Esophagus muscularis mucosa (tissue), 4 donors: Measurements from ENCODE around the gene HERC3. TPM values are rescaled to one million over a fixed set of nuclear protein-coding genes. Genes with fewer than 3 reads are reported as not detected.

Experiments used
- DNase-seq: peaks from one replicate; pipeline ENCODE4 v3.0.0-alpha.2; 2017; ENCODE audit errors: extremely low spot score
- H3K27ac ChIP-seq, 4 donors: fragments of 200-600 bp; sonication (generic); replicated peaks in 1 of 4; 1 replicate in 3 of 4; 2 replicates in 1 of 4; pipeline ENCODE4 v1.5.1; 2016 to 2019; ENCODE audit warnings: mild to moderate bottlenecking in 1 of 4
- H3K27me3 ChIP-seq, 4 donors: fragments of 200-600 bp; sonication (generic); one replicate each; pipeline versions ENCODE4 v1.5.1 to v1.6.0; 2016 to 2019
- H3K36me3 ChIP-seq, 4 donors: fragments of 200-600 bp; sonication (generic); one replicate each; pipeline ENCODE4 v1.5.1; 2016 to 2019
- H3K4me1 ChIP-seq, 4 donors: fragments of 200-600 bp; sonication (generic); one replicate each; pipeline ENCODE4 v1.5.1; 2016 to 2019
- H3K4me3 ChIP-seq, 4 donors: fragments of 200-600 bp; sonication (generic); 1 replicate in 2 of 4; 2 replicates in 2 of 4; pipeline ENCODE4 v1.5.1; 2016 to 2019; ENCODE audit warnings: mild to moderate bottlenecking in 4 of 4, moderate library complexity in 1 of 4
- H3K9me3 ChIP-seq, 4 donors: fragments of 200-600 bp; sonication (generic); 1 replicate in 3 of 4; 2 replicates in 1 of 4; pipeline ENCODE4 v1.5.1; 2016 to 2019
- EP300 ChIP-seq: sonication (generic); formaldehyde crosslinking; IDR thresholded peaks from one replicate; pipeline ENCODE4 v1.6.1; 2017; ENCODE audit warnings: antibody characterized with exemption
- POLR2A ChIP-seq: fragments of 450-650 bp; IDR thresholded peaks from one replicate; pipeline ENCODE4 v1.6.1; 2017; ENCODE audit warnings: antibody characterized with exemption, moderate library complexity, mild to moderate bottlenecking, low read depth
- POLR2AphosphoS5 ChIP-seq, 2 donors: sonication (generic); formaldehyde crosslinking; IDR thresholded peaks; one replicate each; pipeline ENCODE4 v1.6.1; 2017; ENCODE audit warnings: antibody characterized with exemption in 2 of 2
- WGBS: methylation state at CpG from one replicate; pipeline ENCODE4 v1.1.5; 2018; 5-methylcytosine and 5-hydroxymethylcytosine counted together
- intact Hi-C: fragments of 100-400 bp; cut with DNase I; formaldehyde crosslinking; loops from one replicate; pipeline ENCODE4 v1.15.1; 2023
- total RNA-seq, 4 donors: library from RNA; depleted of rRNA; stranded (reverse); fragments of >200 nt; gene quantifications; one replicate each; pipeline versions ENCODE4 v1.1.0 to v1.2.1, GENCODE V29; 2016
- TF ChIP-seq, protein P1 (sequence below), 3 experiments: fragments of 200-600 bp in 2 of 3; fragments of 450-650 bp in 1 of 3; sonication (generic) in 2 of 3; IDR thresholded peaks; one replicate each; pipeline ENCODE4 v1.5.1; 2017 to 2019; ENCODE audit warnings: antibody characterized with exemption in 3 of 3, mild to moderate bottlenecking in 2 of 3, moderate library complexity in 1 of 3

The HERC3 gene
- total RNA-seq, 4 donors from 2014 or later, result 39.8 to 58.2 (median 51.2) TPM

DNA sequence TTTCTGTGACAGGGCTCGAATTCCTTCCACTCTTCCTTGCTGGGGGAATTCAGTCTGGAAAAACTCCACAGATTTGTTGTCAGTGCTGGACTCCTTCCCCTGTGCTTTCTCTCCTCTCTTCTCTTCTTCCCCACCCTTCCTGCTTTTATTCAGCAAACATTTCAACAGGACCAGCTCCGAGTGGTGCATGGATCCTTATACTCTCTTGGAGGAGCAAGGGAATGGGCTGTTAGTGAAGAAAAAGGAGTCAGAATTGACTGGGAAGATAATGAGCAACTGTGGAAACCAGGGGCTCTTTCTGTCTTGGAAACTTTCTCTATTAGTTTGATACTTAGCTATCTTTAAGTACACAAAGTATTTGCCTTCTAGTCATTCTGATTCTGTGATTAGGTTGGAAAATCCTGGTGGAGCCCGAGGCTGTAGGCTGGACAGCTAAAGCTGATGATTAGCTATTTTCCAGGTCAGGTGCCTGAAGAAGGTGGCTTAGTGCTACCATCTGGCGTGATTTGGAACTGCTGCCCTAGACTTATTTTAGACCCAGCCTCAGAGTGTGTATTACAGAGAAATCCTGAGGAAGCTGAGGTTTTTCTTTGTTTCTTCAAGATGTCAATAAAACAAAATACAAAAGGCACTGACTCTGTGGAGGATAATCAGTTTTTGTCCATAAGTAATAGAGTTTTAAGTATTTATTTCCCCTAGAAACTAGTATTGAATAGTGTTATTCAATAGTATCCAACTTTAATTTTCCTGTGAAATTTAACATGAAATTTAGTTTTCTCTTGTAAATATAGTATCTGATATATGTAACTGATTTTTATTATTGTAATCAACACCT lies 67.0 kb downstream of the HERC3 start:
- Histone ChIP-seq H3K27me3 (no peaks in the 10 kb centered on the region), H3K4me1 (peaks cover 6 to 29% (median 23%) of the 10 kb centered on the region in 4 donors), H3K9me3 (no peaks in the 10 kb centered on the region), H3K27ac (peak overlapping the region; percentile 57 to 78 (median 69)), H3K36me3 (peaks cover 7 to 44% (median 22%) of the 10 kb centered on the region in 4 donors), H3K4me3 (no peak overlapping the region)
- WGBS, result 32% methylated on average over 4 of the region's 4 CpGs
- TF ChIP-seq, protein P1, sequence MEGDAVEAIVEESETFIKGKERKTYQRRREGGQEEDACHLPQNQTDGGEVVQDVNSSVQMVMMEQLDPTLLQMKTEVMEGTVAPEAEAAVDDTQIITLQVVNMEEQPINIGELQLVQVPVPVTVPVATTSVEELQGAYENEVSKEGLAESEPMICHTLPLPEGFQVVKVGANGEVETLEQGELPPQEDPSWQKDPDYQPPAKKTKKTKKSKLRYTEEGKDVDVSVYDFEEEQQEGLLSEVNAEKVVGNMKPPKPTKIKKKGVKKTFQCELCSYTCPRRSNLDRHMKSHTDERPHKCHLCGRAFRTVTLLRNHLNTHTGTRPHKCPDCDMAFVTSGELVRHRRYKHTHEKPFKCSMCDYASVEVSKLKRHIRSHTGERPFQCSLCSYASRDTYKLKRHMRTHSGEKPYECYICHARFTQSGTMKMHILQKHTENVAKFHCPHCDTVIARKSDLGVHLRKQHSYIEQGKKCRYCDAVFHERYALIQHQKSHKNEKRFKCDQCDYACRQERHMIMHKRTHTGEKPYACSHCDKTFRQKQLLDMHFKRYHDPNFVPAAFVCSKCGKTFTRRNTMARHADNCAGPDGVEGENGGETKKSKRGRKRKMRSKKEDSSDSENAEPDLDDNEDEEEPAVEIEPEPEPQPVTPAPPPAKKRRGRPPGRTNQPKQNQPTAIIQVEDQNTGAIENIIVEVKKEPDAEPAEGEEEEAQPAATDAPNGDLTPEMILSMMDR (IDR thresholded peaks at IDR 0.05), result peak in 2 of 3 experiments; percentile 88 to 90
- TF ChIP-seq POLR2A (no peak), POLR2AphosphoS5 (IDR thresholded peaks at IDR 0.05) (peak in 1 of 2 donors; percentile 10)
- intact Hi-C loops, result loop anchor here (1.0 to 5.0 kb wide), 2 partner anchors 67 to 119 kb away; partner anchors contain the start of gene HERC3
- no peak for DNase-seq

DNA sequence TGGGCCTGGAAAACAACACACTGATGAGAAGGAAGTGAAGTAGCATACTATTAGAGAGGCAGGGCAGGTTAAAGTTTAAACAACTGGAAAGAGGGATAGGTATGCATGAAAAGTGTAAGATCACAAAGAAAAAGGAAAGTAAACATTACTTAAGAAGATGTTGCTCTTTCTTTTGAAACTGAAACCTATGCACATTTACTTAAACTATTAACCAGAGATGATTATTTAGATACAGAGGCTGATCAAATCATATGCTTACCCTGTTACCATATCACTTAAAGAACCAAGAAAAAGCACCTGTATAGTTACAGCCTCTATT lies 67.6 kb downstream of the HERC3 start:
- DNase-seq, result no peak
- no peaks in the 10 kb centered on the region for H3K27me3 ChIP-seq
- H3K27ac ChIP-seq, result no peak overlapping the region
- H3K9me3 ChIP-seq, result no peaks in the 10 kb centered on the region
- H3K4me3 ChIP-seq, result no peak overlapping the region
- intact Hi-C loops, result loop anchor here (1.0 to 5.0 kb wide), 2 partner anchors 68 to 120 kb away; partner anchors contain the start of gene HERC3
- TF ChIP-seq EP300, result no peak
- no peak for TF ChIP-seq POLR2AphosphoS5 (IDR thresholded peaks at IDR 0.05)
- TF ChIP-seq, protein P1 (IDR thresholded peaks at IDR 0.05), result no peak
- TF ChIP-seq POLR2A, result no peak
- peaks cover 6 to 29% (median 23%) of the 10 kb centered on the region in 4 donors for H3K4me1 ChIP-seq
- H3K36me3 ChIP-seq, result peaks cover 7 to 47% (median 22%) of the 10 kb centered on the region in 4 donors

DNA sequence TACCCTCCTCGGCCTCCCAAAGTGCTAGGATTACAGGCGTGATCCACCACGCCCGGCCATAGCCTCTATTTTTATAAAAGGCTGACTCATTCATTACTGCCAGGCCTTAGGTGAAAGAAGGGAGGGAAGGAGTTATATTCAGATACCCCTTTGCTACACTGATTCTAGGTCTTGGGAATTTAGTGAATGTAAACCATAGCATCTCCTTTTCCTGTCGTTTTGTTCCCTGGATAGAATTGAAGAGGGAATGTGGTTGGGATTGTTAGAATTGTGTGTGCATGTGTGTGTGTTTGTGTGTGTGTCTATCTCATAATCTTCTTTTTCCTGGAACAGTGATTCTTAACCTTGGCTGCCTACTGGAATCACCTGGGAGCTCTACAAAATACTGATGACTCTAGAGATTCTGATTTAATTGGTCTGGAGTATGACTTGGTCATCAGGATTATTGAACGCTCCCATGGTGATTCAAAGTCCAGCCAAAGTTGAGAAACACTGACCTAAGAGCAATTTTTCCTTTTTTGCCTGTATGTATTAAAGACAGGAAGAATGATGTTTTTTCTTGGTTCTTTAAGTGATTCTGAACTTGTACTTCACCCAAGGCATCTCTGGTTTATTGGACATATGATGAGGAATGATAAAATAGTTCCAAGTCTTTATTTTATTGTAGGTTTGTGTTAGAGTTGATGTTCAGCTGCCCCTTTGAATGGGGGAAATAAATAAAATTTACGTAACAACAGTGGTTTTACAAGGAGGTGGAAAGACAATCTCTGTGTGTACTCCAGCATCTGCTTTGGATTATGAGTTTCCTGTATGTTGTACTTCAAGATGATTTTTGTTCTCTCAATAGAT lies 68.4 kb downstream of the HERC3 start:
- Histone ChIP-seq H3K4me1 (peaks cover 6 to 29% (median 23%) of the 10 kb centered on the region in 4 donors), H3K36me3 (peaks cover 4 to 46% (median 20%) of the 10 kb centered on the region in 4 donors), H3K27ac (no peak overlapping the region), H3K9me3 (no peaks in the 10 kb centered on the region), H3K27me3 (no peaks in the 10 kb centered on the region), H3K4me3 (no peak overlapping the region)
- intact Hi-C loops, result no loop called here
- DNase-seq, result no peak
- TF ChIP-seq, protein P1 (IDR thresholded peaks at IDR 0.05), result no peak
- TF ChIP-seq POLR2AphosphoS5 (IDR thresholded peaks at IDR 0.05) (no peak), POLR2A (no peak), EP300 (no peak)
- 91% methylated on average over 7 of the region's 7 CpGs for WGBS

GRCh38 chr4:88661739-88662138 lies 69.5 kb downstream of the HERC3 start:
- Histone ChIP-seq H3K9me3 (no peaks in the 10 kb centered on the region), H3K4me3 (no peak overlapping the region), H3K4me1 (peaks cover 6 to 29% (median 23%) of the 10 kb centered on the region in 4 donors), H3K27me3 (no peaks in the 10 kb centered on the region), H3K36me3 (peaks cover 0 to 42% (median 15%) of the 10 kb centered on the region in 4 donors), H3K27ac (no peak overlapping the region)
- intact Hi-C loops, result no loop called here
- WGBS, result 82% methylated on average over 2 of the region's 2 CpGs
- no peak for TF ChIP-seq POLR2A
- TF ChIP-seq, protein P1 (IDR thresholded peaks at IDR 0.05), result no peak
- no peak for TF ChIP-seq EP300
- DNase-seq, result no peak
